Measurements from ENCODE around the gene ROR1.
"Not testable (repeated sequence)": the region's sequence is repeated elsewhere in the genome, so short reads cannot be mapped to it uniquely, and the experiment has no call there.

Gene ROR1

DNA sequence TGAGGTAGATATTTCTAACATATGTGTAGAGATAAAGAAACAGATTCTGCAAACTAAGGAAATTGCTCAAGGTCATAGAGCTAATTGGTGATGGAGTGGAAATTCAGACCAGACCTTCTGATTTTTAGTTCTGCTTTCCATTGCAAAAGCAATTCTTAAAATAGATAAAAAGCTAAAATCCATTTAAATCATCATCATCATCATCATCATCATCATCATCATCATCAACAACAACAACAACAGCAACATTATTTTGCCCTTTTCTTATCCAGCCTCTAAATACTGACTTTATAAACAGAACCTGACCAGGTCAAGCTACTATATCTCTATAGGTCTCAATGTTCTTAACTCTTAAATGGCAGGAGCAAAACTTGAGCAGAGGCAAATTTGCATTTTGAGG, 14.0 kb upstream of the ROR1 start:
- DNase-seq (ENCODE audit: low spot score): no peak

DNA sequence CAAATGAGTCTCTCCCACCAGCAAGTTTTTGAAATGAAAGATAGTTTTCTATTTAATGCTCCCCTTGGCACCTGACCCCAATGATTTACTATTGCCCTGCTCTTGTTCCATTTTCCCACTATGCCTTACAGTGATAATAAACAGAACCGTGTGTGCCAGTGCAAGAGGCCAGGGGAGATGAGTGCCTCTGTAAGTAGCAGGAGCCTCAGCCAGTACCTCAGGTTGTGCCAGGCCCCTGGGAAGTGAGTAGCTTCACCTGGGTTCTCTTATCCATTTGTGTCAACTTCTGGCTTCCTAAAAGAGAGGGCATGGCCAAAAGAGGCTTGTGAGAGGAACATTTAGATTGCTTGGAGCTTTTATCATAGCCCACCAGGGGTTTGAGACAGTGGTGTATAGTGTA, 3.4 kb upstream of the ROR1 start:
- no peak for DNase-seq (ENCODE audit: low spot score)

DNA sequence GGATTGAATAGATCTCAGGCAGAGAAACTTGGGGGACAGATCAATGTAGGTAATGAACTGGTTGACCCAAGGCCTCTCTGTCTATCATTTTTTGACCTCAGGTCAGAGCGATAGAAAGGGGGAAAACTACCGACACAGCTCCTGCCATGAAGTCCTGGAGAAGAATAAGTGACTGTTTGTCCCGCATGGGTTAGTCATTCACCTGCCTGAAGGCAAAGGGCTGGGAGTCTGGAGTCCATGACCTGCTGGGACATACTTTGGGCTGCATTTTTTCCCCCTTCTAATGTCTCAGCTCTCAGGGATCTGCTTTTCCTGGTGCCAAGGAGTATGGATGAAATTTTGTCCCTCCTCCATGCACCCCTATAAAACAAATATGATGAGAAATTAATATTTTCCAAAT, 1.6 kb upstream of the ROR1 start:
- no peak for DNase-seq (ENCODE audit: low spot score)

DNA sequence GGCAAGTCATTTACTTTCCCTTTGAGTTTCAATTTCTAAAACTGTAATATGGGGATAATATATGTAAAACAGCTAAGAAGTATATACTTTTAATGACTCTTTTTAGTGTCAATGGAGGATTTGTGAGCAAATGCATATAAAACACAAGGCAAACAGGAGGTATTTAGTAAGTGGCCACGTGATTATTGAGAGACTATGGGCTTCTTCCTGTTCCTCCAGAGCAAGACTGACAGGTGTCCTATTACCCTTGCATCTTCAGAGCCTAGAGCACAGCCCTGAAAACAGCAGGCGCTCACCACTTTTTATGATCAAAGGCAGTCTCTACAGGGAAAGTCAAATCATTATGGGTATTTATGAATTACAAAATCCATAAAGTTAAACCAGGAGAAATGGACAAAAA, 941 bp upstream of the ROR1 start:
- DNase-seq (ENCODE audit: low spot score): no peak

DNA sequence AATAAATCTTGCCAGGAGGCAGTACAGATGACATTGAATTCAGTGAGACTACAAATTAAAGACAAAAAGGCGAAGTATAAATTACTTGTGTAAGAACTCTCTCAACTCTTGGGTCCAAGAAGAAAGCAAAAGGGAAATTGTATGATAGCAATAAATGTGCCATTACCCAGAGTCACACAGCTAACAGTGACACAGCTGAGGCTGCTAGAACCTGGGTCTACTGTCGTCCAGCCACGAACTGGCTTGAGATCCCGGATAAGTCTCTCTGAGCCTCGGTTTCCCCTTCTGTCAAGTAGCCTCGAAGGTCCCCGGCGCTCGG, 362 bp upstream of the ROR1 start:
- DNase-seq (ENCODE audit: low spot score): no peak

DNA sequence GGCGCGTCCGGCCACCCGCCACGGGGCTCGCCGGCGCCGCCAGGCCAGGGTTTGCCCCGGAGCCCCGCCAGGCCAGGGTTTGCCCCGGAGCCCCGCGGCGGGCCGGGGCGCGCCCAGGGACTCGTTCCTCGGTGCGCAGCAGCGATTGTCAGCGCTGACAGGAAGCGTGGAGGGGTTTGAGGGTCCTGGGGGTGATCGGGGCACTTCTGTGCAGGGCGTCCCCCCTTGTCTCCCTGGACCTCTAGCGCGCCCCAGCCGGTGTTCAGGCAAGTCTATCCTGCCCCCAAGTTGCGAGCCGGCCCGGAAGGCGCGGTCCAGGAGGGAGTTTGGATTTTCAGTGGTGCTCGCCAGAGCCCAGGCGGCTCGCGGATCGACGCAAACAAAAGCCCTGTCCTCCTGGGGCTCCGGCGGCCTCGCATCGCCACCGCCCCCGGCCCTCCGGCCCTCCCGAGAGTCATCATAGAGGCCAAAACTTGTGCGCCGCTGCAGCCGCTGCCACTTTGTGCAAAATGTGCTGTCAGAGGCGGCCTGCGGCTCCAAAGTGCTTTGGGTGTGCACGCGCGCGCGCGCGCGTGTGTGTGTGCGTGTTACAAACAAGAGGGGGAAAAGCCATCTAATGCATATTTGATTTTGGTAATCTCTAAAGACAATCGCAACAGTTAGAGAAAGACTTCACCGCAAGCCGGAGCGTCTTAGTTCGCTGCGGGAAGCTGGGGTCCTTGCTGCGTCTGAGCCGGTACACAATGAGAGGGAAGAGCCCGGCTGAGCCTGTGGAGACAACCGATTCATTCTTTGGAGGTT, 1.0 kb downstream of the ROR1 start:
- peak; percentile 81 for DNase-seq (ENCODE audit: low spot score)

DNA sequence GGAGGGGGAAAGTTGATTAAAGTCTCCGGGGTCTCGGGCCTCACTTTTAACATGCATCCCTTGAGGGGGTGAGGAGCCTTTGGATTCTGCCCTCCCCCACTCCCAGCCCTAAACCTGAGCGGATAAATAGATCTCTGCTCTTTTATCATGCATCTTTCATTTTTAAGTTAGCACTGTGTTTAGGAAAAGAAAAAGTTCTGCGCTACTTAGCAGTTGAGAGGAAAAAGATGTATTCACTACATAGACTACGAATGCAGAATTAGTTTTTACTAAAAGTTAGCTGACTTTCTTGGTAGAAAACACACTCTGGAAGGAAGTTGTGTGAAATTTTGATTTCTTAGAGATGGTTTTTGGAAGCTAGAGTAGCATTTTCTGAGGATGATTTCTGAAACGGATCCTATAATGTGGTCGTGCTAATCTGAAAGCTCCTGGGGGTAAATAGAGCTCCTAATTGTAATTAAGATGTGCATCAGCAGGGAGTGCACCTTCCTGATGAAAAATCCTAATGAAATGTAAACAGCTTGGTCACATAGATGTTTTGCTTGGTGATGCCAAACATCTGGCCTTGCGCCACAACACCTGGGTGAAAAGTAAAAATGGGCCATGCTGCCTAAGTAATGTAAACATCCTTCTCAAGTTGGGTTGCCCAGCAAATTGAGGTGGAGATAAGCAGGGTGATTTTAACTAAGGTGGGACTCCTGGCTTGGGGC, 1.8 kb downstream of the ROR1 start:
- DNase-seq (ENCODE audit: low spot score): no peak

DNA sequence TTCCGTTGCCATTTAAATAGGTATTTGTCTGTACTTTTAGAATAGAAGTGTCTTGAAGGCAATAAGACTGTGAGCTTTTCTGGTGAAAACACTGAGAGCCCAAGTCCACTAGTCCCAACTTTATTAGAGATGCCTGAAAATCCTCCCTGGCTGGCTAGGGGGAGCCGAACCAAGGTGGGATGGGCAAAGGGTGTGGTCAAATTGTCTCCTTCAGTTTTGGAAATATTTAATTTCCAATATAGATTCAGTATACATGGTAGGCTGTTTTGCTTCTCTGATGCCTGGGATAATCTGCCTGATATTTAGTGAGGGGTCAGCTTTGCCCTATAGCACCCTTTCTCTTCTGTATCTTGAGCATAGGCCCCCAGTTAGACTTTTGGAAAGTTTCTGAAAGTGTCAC, 3.5 kb downstream of the ROR1 start:
- DNase-seq (ENCODE audit: low spot score): no peak

DNA sequence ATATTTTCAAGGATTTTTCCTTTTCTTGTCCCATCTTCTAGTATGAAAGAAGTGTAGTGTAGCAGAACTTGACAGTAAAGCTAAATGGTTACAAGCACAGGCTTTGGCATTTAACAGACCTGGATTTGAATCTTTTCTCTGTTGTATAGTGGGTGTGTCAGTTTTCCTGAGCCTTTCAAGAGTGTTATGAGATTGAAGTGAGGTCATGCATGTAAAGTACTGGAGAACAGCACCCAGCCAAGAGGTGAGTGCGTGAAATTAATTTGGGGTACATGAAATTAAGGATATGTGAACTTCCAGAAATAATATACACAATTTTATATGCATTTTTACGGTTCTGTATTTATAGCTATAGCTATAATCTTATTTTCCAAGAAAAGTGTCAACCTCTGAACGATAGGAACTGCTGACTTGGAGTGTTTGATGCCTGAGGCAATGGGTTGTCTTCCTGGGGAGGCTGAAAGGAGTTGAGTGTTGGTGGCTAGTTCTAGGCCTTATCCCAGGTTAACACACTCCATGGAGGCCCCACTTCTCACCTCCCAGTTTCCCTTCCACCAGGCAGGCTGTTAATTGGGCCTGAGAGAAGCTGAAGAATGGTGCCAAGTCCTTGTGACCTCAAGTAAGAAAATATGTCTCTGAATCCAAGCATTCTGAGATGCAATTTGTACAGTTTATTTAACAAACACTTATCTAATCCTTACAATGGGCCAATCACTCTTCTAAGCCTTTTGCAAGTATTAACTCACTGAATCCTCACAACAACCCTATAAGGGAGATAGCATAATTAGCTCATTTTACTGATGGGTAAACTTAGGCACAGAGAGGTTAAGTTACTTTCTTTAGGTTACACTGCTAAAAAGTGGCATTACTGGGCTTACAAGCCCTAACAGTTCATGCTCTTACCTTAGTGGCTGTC, 4.4 kb downstream of the ROR1 start:
- DNase-seq (ENCODE audit: low spot score): no peak

DNA sequence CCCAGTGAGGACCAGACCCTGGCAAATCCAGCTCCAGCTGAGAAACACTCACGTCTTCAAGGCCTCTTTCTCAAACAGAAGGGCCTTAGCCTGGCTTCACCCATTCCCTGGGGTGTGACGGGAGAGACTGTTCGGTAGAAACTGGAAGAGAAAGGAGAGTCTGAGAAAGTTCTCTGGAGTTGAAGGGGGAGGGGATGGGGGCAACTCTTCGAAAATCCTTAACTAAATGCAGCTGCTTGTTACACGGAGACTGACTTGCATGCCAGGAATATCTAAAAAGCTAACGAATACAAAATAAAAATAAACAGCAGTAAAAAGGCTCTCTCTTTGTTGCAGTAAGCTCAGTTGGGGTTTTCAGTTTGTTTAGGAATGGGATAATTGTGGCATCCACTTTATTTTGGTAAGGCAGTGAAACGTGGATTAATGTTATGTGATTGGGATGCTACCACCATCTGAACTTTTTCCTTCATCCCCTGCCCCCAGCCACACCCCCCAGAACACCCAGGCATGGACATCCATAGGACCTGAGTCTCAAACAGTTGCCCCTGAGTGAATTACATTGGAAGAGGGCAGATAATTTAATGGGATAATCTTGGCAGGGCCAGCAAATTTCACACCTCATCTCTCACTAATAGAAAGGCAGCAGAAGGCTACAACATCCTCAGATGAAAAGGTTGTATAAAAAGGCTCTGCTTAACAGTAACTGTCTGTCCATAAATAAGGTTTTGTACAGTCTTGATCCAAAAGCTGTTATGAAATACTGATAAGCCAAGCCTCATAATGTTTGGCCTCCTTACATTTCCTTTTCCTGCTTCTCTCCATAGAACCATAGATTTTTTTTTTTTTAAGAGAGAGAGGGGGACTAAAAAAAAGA, 5.8 kb downstream of the ROR1 start:
- DNase-seq (ENCODE audit: low spot score): no peak

DNA sequence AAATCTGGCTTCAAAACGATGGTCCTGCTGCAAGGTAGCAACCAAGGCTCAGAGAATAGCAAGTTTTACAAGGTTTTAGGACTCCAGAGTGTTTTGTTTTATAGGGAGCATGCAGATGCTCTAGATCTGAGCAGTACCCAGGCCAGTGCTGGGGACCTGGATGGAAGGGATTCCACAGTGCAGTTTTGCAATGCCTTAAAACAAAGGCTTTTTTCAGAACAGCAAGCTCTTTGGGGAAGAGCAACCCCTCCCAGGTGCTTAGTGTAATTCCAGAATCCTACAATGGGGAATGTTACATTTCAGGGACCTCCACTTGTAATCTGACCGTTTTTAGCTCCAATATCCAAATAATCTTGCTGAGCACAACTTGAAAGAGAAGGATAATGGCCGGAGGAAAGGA, 6.7 kb downstream of the ROR1 start:
- no peak for DNase-seq (ENCODE audit: low spot score)

DNA sequence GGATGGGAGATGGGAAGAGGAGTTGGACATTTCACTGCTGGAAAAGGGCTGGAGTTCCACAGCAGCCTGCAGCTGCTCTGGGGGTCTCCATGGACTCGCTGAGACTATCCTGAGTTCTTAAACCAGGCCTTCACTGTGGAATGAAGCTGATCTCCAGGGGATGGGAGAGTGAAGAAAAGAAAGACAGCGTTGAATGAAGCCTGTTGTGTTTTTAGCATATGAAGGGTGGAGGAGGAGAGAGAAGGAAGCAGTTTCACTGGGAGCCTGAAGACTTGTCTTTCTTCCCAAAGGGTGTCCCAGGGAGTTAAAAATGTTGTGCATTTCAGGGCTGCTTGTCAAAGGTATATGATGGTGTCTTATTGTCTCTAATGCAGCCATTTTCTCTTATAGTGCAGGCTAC, 9.2 kb downstream of the ROR1 start:
- DNase-seq (ENCODE audit: low spot score): no peak

DNA sequence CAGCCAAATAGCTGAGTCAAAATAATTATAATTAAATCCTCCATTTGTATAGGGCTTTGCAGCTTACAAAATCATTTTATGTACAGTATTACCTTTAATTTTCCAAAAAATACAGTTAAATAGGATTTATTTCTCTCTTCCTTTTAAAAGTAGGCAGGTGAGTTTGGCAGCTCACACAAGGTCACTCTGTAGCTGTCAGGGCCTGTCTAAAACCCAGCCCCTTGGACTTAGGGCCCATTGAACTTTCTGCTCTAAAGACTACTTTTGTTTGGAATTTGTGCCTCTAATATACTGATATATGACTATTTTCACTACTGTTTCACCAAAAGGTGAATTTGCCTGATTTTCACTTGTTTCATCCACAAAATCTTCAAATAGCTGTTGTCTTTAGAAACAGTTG, 10.3 kb downstream of the ROR1 start:
- no peak for DNase-seq (ENCODE audit: low spot score)

DNA sequence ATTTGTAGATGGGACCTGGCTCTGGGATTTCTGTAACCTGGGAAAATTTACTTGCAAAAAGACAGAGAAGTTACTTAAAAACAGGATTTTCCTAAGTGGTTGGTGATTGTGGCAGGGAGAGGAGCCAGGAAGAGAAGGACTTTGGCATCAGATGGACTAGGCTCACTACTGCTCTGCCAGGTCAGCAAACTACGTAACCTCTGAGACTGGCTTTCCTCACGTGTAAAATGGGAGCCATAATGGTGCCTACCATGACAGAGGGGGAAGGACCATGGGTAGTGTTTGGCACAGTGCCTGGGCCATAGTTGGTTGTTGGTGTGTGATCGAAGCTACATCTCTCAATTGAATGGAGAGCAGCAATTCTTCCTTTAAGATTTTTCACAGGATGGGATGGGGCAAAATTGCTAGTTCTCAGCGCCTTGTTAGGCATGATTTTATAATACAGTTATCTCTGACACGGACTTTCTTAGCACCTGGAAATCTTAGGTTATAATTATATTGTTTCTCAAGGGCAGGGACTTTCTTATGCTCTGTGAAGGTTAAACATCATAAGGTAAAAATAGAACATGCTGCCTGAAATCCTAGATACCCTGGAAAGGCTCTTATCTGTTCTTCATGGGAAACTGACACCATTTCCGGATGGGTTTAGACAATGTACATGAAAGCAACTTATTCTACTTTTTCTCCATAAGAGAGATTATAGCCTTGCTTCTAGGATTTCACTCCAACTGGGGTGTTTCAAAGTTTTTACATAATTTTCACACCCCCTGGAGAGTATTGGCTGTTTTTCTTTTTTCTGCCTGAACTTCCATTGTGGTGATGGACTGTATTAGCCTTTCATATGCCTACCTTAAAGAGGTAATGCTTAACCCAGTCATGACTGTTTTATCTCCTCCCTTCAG, 10.9 kb downstream of the ROR1 start:
- DNase-seq (ENCODE audit: low spot score): no peak

DNA sequence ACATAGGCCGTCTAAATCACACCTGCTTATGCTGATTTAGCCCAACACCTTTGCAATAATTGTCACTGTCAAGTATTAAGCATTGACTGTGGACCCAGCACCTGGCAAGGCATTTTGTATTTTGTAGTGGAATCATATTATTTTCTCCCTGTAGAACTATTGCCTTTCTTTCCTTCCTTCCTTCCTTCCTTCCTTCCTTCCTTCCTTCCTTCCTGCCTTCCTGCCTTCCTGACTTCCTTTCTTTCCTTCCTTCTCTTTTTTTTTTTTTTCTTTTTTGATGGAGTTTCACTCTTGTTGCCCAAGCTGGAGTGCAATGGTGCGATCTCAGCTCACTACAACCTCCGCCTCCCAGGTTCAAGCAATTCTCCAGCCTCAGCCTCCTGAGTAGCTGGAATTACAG, 13.5 kb downstream of the ROR1 start:
- not testable (repeated sequence) for DNase-seq (ENCODE audit: low spot score)

DNA sequence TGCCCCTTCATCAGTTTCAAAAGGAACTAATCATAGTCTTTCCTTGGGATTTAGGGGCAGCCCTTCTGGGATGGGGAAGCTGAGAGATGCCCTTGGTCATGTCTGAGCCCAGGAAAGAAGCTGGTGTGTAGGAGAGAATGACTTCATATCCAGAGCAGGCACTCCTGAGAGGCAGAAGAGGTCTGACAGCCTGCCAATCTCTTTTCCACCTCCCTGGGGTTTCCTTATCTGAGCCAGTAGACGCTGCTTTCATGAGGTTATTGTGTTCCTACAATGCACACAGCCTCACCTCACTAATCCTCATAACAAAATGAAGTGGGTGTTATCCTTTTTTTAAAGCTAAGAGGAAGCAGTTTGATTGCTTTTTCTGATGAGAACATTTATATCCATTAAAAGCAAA, 14.1 kb downstream of the ROR1 start:
- DNase-seq (ENCODE audit: low spot score): no peak

DNA sequence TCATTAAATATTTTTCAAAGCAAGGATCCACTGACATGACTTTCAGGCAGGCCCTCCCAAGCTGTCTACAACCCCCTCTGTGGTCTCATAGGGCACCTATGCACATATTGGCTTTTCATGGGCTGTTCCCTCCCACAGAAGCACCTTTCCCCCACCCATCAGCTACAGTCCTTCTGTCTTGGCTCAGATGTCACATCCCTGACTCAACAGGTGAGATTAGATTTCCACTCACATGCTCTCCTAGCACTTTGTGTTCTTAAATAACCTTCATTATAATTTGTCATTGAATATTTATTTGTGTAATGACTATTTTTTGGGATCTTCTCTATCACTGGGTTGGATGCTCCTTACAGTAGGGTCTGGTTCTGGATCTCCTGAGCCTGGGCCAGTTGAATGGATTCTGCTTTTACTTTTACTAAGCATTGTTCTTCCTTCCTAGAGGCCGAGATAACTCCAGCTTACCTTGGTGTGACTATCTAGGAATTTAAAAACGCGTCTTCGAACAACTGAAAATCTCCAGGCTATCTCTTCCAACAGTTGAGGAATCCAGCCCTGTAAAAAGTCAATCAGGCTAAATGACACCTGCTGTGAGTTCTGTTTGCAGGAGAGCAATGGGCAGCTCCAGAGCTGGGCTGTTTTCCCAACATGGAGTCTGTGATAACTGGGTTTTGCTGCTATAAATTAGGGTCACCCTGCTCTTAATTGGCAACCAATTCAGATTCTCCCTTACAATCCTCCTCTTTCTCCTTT, 16.2 kb downstream of the ROR1 start:
- DNase-seq (ENCODE audit: low spot score): no peak

DNA sequence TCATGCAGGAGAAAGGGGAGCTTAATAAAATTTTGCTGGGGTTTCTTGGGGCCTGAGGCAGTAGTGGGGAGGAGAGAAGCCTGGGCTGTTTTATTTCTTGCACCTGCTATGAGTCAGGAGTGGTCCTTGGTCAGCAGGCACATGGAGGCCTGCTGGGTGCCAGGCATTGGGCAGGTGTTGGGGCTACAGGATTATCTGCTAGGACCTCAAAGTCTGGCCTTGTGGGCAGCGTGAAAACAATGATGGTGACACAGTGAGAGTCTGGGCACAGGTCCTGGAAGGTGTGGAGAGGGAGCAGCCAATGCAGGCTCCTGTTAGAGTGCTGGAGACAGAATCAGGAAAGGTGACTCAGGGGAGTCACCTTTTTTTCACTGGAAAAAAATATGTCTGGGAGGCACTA, 17.2 kb downstream of the ROR1 start:
- no peak for DNase-seq (ENCODE audit: low spot score)

DNA sequence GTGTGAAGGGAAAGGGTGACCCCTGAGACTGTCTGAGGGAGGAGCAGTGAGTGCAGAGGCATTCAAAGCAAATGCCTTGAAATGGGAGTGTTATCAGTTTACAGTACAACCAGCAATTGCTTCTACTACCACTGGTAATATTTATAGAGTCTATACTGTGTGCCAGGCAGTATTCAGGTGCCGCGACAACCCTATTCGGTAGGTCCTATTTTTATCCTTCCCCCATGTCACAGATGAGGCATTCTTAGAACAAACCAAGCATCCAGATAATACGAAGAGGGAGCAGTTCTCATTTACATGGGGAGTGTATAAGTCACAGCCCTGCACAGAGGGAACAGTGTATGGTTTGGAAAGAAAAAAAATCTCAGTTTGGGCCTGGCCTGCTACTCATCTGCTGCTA, 18.3 kb downstream of the ROR1 start:
- DNase-seq (ENCODE audit: low spot score): no peak

DNA sequence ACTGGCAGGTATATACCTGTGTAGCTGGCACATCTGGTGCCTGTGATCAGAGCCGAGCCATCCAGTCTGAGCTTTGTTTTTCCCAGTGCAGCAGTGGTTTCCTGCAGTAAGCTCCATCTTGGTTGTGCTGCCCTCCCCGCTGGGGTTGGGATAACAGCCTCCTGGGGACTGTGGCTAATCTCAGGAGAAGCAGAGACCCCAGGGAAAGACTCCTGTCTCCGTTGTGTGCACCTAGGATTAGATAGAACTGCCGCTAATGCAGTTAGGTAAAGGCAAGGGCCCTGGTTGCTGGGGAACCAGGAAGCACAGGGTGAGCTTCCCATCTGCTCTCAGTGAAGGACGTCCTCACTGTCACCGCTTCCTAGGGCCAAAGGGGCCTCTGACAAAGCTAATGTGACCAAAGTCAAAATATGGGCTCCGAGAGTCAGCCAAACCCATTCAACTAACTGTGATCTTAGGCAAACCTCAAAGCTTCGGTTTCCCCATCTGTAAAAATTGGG, 20.0 kb downstream of the ROR1 start:
- DNase-seq (ENCODE audit: low spot score): no peak
